HFF-Myc (cell line): ENCODE results near the gene PTPRN2.

Experiments
- DNase-seq: peaks from one replicate; pipeline ENCODE4 v3.0.0-alpha.2; 2011; ENCODE audit warnings: low read depth; ENCODE audit errors: extremely low read depth
- H3K4me3 ChIP-seq: replicated peaks from 2 replicates; pipeline ENCODE4 v1.5.1; 2011; ENCODE audit warnings: low read depth, mild to moderate bottlenecking, control low read depth, low read length
- CTCF ChIP-seq: IDR thresholded peaks from 2 replicates; pipeline ENCODE4 v1.5.1; 2012; ENCODE audit warnings: mild to moderate bottlenecking, low read depth, low read length, control low read depth; ENCODE audit errors: missing control alignments

PTPRN2 gene

GRCh38 chr7:157625973-157626742, 961.5 kb downstream of the PTPRN2 start:
- no peak overlapping the region for H3K4me3 ChIP-seq
- no peak for DNase-seq
- no peak for TF ChIP-seq CTCF

- no peak for DNase-seq
- no peak for TF ChIP-seq CTCF
- no peak overlapping the region for H3K4me3 ChIP-seq
Measured at GRCh38 chr7:157623556-157623955, 964.1 kb downstream of the PTPRN2 start.

GRCh38 chr7:157622408-157623205, 965.0 kb downstream of the PTPRN2 start:
- no peak overlapping the region for H3K4me3 ChIP-seq
- no peak for TF ChIP-seq CTCF
- DNase-seq, result no peak

GRCh38 chr7:157622000-157622399, 965.6 kb downstream of the PTPRN2 start:
- H3K4me3 ChIP-seq, result no peak overlapping the region
- DNase-seq, result no peak
- no peak for TF ChIP-seq CTCF

GRCh38 chr7:157621131-157621681, 966.4 kb downstream of the PTPRN2 start:
- DNase-seq, result no peak
- H3K4me3 ChIP-seq, result no peak overlapping the region
- TF ChIP-seq CTCF, result no peak

GRCh38 chr7:157620616-157621015, 967.0 kb downstream of the PTPRN2 start:
- no peak overlapping the region for H3K4me3 ChIP-seq
- no peak for TF ChIP-seq CTCF
- no peak for DNase-seq
